Left colon (tissue), 2 donors: ENCODE measurements around the gene ORC5. TPM values are rescaled to one million over a fixed set of nuclear protein-coding genes. Genes with fewer than 3 reads are reported as not detected.
"Not testable (repeated sequence)": the region's sequence is repeated elsewhere in the genome, so short reads cannot be mapped to it uniquely, and the experiment has no call there.

Experiments
- ATAC-seq: fragments of 200-7000 bp; cut with Tn5 transposase; one replicate; pipeline ENCODE4 v1.9.1; 2020; ENCODE audit warnings: mild to moderate bottlenecking, moderate library complexity
- DNase-seq, 2 donors: peaks; one replicate each; pipeline ENCODE4 v3.0.0-alpha.2; 2020
- intact Hi-C, 2 donors: fragments of 100-400 bp; cut with DNase I in 1 of 2; cut with micrococcal nuclease in 1 of 2; formaldehyde crosslinking; loops; one replicate each; pipeline versions ENCODE4 v1.11.2 to v1.14.0; 2022; cut with DNase I, micrococcal nuclease
- total RNA-seq, 2 donors: library from RNA; stranded (reverse); fragmentation: NEBNext Ultra II Directional; extraction: Animal tissue kit (Norgen Biotek cat#: 25700); gene quantifications; one replicate each; pipeline ENCODE4 v1.2.1, GENCODE V29; 2021
- donor health status: DM: no; HTN: no; CAD: no.
- donor health status: DM: yes; HTN: yes; CAD: no.

Gene ORC5
- total RNA-seq, 2 donors from 2014 or later = 17.0 to 19.0 TPM

- ATAC-seq (no peak), DNase-seq (no peak)
- intact Hi-C loops = no loop called here
Measured at GRCh38 chr7:104206841-104207240, 972 bp downstream of the ORC5 start.

- intact Hi-C loops = no loop called here
- no peak for DNase-seq
- no peak for ATAC-seq
Measured at GRCh38 chr7:104198673-104199278, 9.0 kb downstream of the ORC5 start.

GRCh38 chr7:104196161-104196560, 11.7 kb downstream of the ORC5 start:
- DNase-seq (no peak), ATAC-seq (no peak)
- intact Hi-C loops = no loop called here

- DNase-seq = no peak
- no peak for ATAC-seq
- intact Hi-C loops = no loop called here
Measured at GRCh38 chr7:104192434-104192833, 15.4 kb downstream of the ORC5 start.

GRCh38 chr7:104185346-104185745, 22.5 kb downstream of the ORC5 start:
- intact Hi-C loops = no loop called here
- ATAC-seq (no peak), DNase-seq (no peak)

GRCh38 chr7:104179178-104179577, 28.6 kb downstream of the ORC5 start:
- ATAC-seq = no peak
- DNase-seq = no peak

GRCh38 chr7:104177565-104178083, 30.2 kb downstream of the ORC5 start:
- DNase-seq, ATAC-seq, intact Hi-C loops: not testable (repeated sequence)

More at GRCh38 chr7:104179178-104179577, 28.6 kb downstream of the ORC5 start:
- intact Hi-C loops = no loop called here

- ATAC-seq (no peak), DNase-seq (no peak)
- intact Hi-C loops = no loop called here
Measured at GRCh38 chr7:104176332-104176731, 31.5 kb downstream of the ORC5 start.

- DNase-seq (no peak), ATAC-seq (peak; percentile 26)
- intact Hi-C loops = no loop called here
Measured at GRCh38 chr7:104175361-104175984, 32.3 kb downstream of the ORC5 start.

- peak; percentile 99 for ATAC-seq
- DNase-seq = peak; percentile 68 to 69
- intact Hi-C loops = no loop called here
Measured at GRCh38 chr7:104174798-104175197, 33.0 kb downstream of the ORC5 start.

GRCh38 chr7:104162081-104162480, 45.7 kb downstream of the ORC5 start:
- no peak for ATAC-seq
- DNase-seq = no peak
- intact Hi-C loops = loop anchor here in 1 of 2 donors (10.0 kb wide), 1 partner anchor 587 kb away; no protein-coding TSS in a partner anchor

- no peak for ATAC-seq
- DNase-seq = no peak
- intact Hi-C loops = loop anchor here in 1 of 2 donors (10.0 kb wide), 1 partner anchor 586 kb away; no protein-coding TSS in a partner anchor
Measured at GRCh38 chr7:104161244-104161643, 46.6 kb downstream of the ORC5 start.

- intact Hi-C loops = loop anchor here in 1 of 2 donors (10.0 kb wide), 1 partner anchor 586 kb away; no protein-coding TSS in a partner anchor
- ATAC-seq = no peak
- no peak for DNase-seq
Measured at GRCh38 chr7:104160375-104160774, 47.4 kb downstream of the ORC5 start.

GRCh38 chr7:104156842-104157277, 51.0 kb downstream of the ORC5 start:
- intact Hi-C loops = no loop called here
- ATAC-seq (no peak), DNase-seq (no peak)

GRCh38 chr7:104153287-104153686, 54.5 kb downstream of the ORC5 start:
- ATAC-seq (no peak), DNase-seq (no peak)
- intact Hi-C loops = no loop called here

- no peak for ATAC-seq
- DNase-seq = no peak
- intact Hi-C loops = no loop called here
Measured at GRCh38 chr7:104152468-104152867, 55.3 kb downstream of the ORC5 start.

- intact Hi-C loops = no loop called here
- DNase-seq (no peak), ATAC-seq (no peak)
Measured at GRCh38 chr7:104150470-104150869, 57.3 kb downstream of the ORC5 start.

GRCh38 chr7:104149822-104150221, 58.0 kb downstream of the ORC5 start:
- no peak for ATAC-seq
- no peak for DNase-seq
- intact Hi-C loops = no loop called here

- ATAC-seq (no peak), DNase-seq (no peak)
- intact Hi-C loops = no loop called here
Measured at GRCh38 chr7:104142147-104142546, 65.7 kb downstream of the ORC5 start.

- DNase-seq (no peak), ATAC-seq (no peak)
- intact Hi-C loops = no loop called here
Measured at GRCh38 chr7:104137971-104138370, 69.8 kb downstream of the ORC5 start.
